Activated T-cell treated with anti-CD3 and anti-CD28 coated beads, Interleukin-2, amount 50 U/mL, for 48 hours (primary cell): ENCODE data around the gene PIF1.

Experiments used
- DNase-seq, 2 experiments: peaks; one replicate each; pipeline ENCODE4 v3.0.0-alpha.2; 2020

Gene PIF1

GRCh38 chr15:64773606-64774005 is 51.8 kb downstream of the PIF1 start:
- no peak for DNase-seq

- DNase-seq: no peak
Observed at GRCh38 chr15:64772964-64773363, 52.5 kb downstream of the PIF1 start.

- DNase-seq: no peak
Observed at GRCh38 chr15:64772488-64772887, 53.0 kb downstream of the PIF1 start.

GRCh38 chr15:64770626-64771025 is 54.8 kb downstream of the PIF1 start:
- DNase-seq: no peak

GRCh38 chr15:64767203-64767602 is 58.2 kb downstream of the PIF1 start:
- no peak for DNase-seq

GRCh38 chr15:64766058-64766457 is 59.4 kb downstream of the PIF1 start:
- no peak for DNase-seq
